Umbilical cord (tissue), 2 donors: ENCODE data around the gene MLPH. TPM values are rescaled to one million over a fixed set of nuclear protein-coding genes. Genes with fewer than 3 reads are reported as not detected.
A peak's percentile ranks its signal among the peaks of the same experiment; 100 is the strongest.

Source experiments
- DNase-seq: peaks from one replicate; pipeline ENCODE4 v3.0.0-alpha.2; 2015; ENCODE audit warnings: low spot score
- total RNA-seq: library from RNA; depleted of rRNA; stranded (reverse); fragments of >200 nt; gene quantifications from one replicate; pipeline ENCODE4 v1.2.3, GENCODE V29; 2014; ENCODE audit warnings: low replicate concordance; ENCODE audit not compliant: insufficient read depth

MLPH gene
- total RNA-seq, 1 donor from 2014 or later, result 18.5 TPM

DNA sequence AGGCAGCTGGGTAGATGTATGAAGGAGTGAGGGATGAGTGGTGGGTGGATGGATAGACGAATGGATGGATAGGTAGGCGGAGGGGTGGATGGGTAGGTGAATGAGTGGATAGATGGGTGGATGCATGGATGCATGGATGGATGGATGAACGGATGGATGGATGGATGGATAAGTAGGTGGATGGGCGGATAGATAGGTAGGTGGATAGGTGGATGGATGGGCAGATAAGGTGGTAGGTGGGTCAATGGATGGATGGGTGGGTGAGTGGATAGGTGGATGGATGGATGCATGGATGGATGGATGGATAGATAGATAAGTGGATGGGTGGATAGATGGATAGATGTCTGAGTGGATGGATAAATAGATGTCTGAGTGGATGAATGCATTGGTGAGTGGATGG is 30.1 kb downstream of the MLPH start:
- no peak for DNase-seq

DNA sequence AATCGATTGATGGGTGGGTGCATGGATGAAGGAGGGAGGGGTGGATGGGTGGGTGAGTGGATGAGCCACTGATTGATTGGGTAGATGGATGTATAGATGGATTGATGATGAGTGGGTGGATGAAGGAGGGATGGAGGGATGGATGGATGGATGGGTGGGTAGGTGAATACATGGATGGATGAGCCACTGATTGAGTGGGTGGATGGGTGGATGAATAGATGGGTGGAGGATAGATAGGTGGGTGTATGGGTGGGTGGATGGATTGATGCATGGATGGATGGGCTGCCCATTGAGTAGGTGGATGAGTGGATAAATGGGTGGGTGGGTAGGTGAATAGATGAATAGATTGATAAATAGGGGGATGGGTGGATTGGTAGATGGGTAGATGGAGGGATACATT is 30.9 kb downstream of the MLPH start:
- no peak for DNase-seq

DNA sequence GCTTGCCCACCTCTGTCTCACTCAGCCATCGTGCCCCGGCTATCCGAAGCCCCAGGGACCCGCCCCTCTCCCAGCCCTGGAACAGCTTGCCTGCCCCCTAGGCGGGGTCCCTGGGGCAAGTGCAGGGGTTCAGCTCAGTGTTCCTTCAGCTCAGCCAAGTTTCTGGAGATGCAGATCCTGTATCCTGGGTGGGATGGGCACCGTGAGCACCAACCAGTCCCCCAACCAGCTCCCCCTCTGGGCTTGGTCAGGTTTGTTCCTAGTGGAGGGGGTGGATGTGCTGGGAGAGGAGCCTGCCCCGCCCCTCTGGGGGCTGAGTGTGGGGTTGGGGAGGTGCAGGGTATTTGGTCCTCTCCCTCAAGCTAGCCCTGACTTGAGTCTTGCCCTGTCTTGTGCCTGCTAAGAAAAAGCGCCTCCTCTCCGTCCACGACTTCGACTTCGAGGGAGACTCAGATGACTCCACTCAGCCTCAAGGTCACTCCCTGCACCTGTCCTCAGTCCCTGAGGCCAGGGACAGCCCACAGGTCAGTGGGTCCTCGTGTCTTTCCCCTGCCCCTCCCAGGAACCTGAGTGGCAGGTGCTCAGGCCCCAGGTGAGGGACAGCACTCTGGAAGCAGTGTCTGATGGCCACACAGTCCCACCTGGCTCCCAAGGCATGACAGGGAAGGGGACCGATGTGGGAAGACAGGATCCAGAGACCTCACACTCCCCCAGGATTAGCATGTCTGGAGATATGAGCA is 32.6 kb downstream of the MLPH start:
- no peak for DNase-seq

DNA sequence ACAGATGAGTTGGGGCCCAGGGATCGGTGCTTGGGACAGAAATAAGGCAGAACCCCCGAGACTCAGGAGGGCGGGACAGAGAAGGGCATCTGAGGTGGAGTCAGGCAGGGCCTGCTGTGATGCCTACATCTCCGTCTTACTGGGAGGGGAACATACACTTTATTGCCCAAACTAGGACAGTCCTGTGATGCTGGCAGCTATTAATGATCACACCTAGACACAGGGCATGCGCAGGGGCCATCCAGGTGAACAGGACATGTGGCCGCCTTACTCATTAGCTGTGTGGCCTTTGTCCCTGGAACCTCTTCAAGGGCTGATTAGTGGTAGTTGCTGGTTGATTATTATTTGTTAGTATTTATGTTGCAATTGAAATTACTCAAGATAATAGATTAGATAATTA is 33.2 kb downstream of the MLPH start:
- DNase-seq, result no peak

DNA sequence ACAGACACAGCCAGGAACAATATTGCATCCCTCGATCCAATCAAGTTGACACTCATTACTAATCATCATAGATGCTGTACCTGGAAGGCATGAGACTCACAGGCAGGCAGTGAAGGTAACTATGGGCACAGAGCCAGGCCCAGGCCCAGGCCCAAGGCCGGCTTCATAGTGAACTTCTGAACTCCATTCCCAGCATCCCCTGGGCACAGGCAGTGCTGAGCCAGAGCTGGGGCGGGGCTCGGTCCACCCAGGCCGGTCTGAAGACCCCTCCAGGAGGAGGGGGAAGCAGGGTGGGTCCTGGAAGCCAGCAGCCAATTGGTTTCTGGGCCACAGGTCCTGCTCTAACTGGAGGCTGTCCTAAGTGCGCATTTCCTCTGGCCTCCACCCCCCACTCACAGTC is 37.6 kb downstream of the MLPH start:
- DNase-seq, result no peak

DNA sequence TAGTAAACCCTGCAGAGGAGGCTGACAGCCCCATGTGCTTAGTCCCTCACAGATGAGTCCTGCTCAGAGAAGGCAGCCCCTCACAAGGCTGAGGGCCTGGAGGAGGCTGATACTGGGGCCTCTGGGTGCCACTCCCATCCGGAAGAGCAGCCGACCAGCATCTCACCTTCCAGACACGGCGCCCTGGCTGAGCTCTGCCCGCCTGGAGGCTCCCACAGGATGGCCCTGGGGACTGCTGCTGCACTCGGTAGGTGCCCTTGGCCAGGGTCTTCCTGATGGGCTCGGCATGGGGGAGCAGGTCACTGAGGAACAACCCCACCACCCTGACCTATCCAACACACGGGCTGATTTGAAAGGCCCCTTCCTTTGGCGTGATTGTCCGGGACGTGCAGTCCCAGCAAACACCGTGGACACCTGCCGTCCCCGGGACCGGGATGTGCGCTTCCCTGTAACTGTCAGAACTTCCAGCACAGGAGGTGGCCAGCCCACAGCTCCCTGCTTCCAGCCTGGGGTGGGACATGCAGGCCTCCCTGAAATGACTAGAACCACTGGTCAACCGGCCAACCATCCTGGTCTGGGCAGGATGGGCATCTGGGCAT is 38.6 kb downstream of the MLPH start:
- no peak for DNase-seq

DNA sequence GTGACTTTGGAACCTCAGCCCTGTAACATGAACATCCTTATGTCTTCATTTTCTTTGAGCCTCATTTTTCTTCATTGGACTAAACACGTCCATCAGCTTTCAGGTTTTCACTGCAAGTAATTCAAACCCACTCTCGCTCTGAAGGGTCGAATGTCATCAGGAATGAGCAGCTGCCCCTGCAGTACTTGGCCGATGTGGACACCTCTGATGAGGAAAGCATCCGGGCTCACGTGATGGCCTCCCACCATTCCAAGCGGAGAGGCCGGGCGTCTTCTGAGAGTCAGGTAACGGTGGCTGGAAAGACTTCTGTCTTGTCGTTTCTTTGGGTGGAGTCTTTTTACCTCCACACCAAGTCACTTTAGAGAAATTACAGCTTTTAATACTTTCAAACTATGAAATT is 40.2 kb downstream of the MLPH start:
- DNase-seq, result no peak

DNA sequence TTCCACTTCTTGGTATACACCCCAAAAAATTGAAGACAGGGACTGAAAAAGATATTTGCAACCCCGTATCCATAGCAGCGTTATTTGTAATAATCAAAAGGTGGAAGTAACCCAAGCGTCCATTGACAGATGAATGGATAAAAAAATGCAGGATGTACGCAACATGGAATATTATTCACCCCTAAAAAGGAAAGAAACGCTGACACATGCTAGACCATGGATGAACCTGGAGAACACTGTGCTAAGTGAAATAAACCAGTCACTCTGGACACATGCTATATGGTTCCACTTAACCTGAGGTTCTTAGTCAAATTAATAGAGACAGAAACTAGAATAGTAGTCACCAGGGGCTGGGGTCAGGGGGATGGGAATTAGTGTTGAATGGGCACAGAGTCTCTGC is 40.7 kb downstream of the MLPH start:
- DNase-seq, result no peak

DNA sequence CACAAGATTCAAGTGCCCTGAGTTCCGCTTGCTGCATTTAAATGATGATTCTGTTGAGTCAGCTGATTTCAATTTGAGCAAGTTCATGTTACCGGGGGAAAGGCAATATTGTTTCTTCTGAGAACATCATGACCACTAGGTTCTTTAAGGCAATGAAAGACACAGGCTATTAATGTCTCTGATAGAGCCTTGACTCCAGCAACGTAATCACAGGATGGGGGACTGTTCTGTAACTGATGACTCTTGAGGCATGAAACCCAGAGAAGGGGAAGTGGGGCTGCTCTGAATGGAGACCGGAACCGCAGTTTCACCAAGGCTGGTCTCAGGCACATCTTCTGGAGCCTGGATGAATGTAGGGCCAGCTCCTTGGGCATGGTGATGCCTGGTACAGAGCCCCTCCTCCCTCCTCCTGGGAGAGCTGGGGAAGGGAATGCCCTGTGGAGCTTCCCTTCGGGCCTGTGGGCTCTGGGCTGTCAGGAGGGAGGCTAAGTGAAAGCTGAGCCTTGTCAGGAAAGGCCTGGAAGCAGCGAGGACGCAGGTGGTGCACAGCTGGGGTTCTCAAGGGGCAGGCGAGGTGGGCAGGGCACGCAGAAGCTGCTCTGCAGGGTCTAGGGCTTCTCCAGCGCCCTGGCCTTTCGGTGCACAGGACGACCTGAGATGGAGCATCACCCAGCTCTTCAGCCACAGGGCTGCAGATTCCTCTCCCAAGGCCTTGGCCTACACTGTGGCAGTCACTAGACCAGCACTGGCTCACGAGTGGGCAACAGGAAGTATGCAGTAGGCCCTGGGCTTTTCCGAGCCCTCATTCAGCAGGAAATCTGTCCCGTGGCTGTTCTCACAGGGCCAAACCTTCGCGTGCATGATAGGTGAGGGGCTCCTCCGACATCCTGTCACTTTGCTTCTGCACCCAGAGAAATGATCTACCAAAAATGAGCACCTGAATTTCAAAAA is 42.7 kb downstream of the MLPH start:
- no peak for DNase-seq

DNA sequence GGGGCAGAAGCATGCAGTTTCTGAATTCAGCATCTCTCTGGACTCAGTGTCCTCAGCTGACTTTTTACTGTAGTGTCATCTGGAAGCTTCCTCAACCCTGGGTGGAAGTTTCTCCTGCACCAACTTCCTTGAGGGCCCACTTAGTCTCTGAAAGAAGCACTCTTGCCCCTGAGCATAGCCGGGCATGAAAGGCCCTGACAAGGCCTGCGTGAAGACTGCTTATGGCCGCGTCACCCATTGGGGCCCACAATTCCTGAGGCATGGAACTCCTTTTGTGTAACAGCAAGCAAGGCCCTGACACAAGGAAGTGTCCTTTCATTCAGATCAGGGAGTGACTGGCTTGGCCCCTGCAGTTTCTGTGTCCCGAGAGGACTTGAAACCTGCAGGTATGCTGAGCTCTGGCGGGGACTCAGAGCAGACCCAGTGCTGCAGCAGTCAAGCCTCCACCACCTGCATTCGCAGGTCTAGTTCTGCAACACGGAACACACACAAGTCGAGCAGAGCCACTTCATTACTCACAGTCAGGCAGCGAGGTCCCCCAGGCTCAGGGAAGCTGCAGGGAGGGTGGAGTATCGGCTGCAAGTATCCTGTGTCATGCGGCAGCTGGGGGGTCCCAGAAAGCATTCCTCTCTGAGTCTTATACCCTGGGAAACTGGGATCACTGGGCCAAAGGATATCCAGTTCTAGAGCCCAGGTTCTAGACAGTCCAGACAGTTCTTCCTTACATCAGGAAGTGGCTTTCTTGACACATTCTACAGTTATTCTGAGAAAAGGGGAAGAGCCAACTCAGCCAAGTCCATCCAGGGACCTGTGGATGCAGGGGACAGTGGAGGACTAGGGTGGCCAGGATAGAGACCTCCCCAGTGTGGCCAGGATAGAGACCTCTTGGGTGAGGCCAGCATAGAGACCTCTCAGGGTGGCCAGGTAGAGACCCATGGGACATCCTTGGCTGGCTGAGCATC is 43.7 kb downstream of the MLPH start:
- DNase-seq, result no peak

DNA sequence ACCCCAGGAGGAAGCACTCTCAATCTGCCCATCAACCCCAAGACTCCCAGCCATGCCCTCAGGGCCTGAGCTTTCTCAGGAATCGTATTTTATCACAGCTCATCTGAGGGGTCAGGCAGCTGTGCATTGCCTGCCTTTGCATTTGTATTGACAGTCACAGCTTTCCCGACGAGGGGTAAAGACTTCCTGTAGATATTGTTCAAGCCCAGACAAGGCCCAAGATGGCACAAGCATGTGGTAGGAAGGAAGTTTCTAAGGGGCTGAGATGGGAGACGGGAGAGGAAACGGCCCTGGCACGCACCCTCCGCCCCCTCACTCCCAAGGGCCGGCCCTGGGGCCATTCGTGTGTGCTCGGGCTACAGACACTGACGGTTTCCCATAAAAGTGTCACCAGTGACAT is 45.1 kb downstream of the MLPH start:
- DNase-seq, result peak; percentile 14

DNA sequence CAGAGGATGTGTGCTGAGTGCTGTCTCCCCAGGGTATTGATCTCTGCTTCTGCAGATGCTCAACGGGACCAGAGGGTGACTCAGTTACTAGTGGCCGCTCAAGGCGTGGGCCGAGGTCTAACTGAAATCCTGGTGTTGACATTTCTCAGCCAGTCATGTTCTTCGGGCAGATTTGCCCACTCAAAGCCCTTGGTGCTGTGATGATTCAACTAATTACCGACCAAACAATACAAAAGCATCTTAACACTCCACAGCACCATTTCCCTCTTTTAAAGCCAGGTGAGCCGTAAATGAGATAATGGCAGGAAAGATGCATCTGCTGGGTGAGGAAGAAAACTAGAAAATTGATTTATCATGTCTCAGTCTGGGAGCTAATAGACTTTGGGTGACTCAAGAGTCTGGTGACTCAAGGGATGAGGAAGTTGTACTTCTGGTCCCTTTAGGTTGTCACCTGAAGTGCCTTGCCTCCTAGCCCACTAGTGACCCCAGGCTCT is 46.7 kb downstream of the MLPH start:
- no peak for DNase-seq

DNA sequence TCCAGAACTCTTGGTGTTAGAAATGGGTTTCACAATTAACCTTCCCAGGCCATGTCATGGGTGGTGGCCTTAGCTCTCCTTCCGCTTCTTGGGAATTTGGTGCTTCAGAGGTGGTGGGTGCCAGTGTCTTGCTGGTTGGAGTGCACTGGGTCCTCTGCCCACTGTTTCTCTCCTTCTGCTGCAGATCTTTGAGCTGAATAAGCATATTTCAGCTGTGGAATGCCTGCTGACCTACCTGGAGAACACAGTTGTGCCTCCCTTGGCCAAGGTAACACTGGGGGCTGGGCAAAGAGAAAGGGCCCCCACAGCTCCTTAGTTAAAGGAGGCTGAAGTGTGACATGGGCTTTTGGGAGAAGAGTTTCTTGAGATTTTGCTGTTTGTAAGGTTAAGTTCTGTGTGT is 47.3 kb downstream of the MLPH start:
- DNase-seq, result no peak

DNA sequence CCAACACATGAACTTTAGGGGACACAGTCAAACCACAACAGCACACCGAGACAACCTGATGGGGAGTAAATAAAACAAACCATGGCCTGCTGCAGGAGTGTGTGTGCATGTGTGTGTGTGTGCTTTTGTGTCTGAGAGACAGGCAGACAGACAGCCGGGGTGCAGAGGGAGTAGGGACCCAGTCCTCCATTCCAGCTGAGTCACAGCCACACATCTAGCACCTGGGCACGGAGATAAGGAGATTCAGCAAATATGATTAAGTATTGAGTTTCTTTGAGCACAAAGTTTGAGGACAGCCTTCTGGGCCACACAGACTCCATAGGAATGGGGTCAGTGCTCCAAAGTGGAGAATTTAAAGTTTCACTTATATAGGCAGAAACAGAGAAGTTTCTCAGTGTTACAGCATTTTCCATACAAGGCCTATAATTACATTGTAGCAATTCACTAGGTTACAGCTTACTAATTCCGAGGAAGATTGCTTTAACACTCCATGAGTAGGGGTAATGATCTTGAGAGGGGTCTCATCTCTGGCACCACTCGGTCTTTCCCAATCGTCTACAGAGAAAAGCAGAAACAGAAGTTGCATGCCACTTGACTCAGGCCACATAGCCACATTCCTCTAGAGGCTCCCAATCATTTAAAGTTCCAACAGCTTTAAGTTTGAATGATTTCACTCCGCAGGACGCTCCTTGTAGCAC is 48.5 kb downstream of the MLPH start:
- no peak for DNase-seq

DNA sequence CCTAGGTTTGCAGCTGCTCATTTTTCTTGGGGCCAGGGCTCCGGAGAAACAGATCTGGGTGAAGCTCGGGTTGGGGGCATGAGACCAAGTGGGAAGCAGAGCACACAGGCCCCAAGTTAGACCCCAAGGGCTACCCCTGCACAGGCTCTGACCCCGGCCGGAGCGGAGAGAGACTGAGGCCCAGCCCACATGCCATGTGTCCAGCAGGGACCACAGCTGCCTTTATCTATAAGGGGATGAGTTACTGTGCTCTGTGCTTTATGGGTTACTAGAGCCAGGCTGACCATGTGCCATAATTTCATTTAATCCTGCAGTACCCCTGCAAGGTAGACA is 49.0 kb downstream of the MLPH start:
- DNase-seq, result no peak

DNA sequence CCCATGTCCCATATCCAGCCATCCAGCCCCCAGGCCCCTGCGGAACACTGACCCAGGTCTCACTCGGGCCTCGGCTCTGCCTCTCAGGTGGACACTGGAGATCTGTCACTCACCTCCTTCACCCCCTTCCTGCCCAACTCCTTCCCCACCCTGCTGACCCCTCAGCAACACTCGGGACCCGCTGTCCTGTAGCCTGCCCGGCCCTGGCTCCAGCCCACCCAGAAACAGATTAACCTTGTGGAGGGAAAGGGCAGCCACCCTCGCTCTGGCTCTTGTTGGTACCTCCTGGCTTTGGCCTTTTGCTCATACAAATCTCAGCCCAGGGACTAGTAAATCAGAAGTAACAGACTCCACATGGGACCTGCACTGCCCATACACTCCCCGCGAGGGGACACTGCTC is 49.6 kb downstream of the MLPH start:
- no peak for DNase-seq

DNA sequence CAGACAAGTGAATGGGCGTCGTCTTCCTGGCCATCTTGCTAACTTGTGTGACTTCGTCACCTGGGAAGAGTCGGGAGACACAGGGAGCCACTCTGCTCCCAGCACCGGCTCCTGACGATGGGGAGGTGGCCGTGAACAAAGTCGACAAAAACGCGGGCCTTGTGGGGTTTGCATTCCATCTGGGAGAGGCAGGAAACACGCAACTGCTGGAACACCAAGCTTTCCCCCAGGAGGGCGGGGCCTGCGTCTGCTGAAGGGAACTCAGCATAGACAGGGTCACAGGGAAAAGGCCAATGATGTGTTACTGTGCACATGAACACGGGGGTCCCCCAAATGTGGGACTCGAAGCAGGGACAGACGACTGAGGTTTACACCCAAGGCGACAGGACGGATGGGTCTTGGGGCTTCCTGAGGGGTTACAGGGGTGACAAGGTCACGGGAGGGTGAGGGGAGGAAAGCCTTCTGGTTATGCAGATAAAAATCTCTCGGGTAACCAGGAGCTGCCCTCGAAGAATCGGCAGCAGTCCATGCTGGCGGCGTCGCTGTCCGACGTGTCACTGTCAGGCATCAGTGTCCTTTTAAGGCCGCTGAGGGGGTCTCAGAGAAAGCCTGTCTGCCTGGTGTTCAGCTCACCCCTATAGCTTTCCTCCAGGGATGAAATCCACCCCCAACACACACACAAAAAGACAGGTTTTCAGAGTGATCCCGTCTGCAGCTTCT is 51.1 kb downstream of the MLPH start:
- DNase-seq, result no peak

DNA sequence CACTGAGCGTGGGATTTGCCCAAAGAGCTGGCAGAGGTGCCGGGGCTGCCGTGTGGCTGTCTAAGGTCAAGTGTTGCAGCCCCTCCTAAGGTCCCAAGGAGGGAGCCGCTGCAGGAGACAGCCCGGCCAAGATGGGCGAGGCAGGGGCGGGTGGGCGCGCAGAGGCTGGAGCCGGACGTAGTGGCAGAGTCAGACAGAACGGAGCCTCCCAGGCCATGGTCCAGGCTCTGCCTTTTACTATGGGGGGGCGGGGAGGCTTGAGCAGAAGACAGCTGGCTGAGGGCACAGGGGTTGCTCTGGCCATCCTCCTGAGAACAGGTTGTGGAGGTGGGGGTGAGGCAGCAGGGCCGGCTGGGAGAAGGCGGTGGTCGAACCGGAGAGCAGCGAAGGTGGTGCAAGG is 51.9 kb downstream of the MLPH start:
- DNase-seq, result no peak

DNA sequence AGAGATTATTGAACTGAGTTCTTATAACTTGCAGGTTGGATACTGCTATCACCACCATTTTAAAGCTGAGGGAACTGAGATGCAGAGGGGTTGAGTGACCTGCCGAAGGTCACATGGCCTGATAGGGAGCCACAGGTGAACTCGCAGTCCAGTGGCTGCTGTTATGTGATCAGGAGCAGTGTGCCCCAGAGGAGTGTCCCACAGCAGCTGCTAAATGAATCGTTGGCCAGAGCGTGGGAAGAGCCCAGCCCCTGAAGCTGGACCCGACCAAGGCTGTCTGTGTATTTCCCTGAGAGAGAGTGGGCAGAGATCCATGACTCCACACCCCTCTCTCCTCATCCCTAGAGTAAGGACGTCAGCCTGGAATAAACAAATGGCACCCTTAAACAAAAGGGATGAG is 52.6 kb downstream of the MLPH start:
- no peak for DNase-seq

DNA sequence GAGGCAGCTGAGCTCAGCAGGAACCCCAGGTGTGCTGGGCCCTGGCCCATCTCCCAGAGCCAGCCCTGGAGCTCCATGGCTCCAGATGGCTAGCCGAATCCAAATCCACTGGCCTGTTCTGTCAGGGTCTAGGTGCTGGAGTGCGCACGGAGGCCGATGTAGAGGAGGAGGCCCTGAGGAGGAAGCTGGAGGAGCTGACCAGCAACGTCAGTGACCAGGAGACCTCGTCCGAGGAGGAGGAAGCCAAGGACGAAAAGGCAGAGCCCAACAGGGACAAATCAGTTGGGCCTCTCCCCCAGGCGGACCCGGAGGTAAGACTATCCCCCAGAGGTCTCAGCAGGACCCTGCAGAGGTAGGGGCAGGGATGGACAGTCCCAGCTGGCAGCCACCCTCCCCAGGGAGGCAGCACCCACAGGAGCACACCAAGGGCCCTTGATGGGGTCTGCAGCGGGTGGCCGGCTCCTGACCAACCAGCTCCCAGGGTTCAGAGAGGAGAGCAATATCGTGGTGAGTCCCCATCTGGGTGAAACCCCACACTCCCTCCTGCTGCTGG is 53.2 kb downstream of the MLPH start:
- no peak for DNase-seq
